Ovary (tissue), 9 donors: ENCODE data around the gene TOP1. TPM values are rescaled to one million over a fixed set of nuclear protein-coding genes. Genes with fewer than 3 reads are reported as not detected.

Experiments used
- DNase-seq, 5 donors: peaks; one replicate each; pipeline ENCODE4 v3.0.0-alpha.2; 2019 to 2020
- H3K27ac ChIP-seq, 2 donors: fragments of 200-600 bp; one replicate each; pipeline versions ENCODE4 v1.5.1 to v1.8.0; 2019 to 2022
- H3K27me3 ChIP-seq: fragments of 200-600 bp; one replicate; pipeline ENCODE4 v1.8.0; 2022
- H3K36me3 ChIP-seq: fragments of 200-600 bp; sonication (generic); one replicate; pipeline ENCODE4 v1.5.1; 2019
- H3K4me1 ChIP-seq: one replicate; pipeline ENCODE4 v1.8.1; 2013; ENCODE audit warnings: mild to moderate bottlenecking, moderate library complexity; ENCODE audit not compliant: insufficient read depth
- H3K4me3 ChIP-seq: fragments of 200-600 bp; sonication (generic); one replicate; pipeline ENCODE4 v1.5.1; 2017
- H3K9me3 ChIP-seq, 2 donors: fragments of 200-600 bp in 1 of 2; sonication (generic) in 1 of 2; one replicate each; pipeline versions ENCODE4 v1.5.1 to v1.8.1; 2013 to 2019; ENCODE audit warnings: mild to moderate bottlenecking in 1 of 2, moderate library complexity in 1 of 2
- EP300 ChIP-seq: sonication (generic); formaldehyde crosslinking; IDR thresholded peaks from one replicate; pipeline ENCODE4 v1.6.1; 2017; ENCODE audit warnings: antibody characterized with exemption
- POLR2A ChIP-seq: fragments of 450-650 bp; IDR thresholded peaks from one replicate; pipeline ENCODE4 v1.6.1; 2017; ENCODE audit warnings: antibody characterized with exemption, mild to moderate bottlenecking, moderate library complexity
- WGBS, 3 donors: extraction: QIAGEN DNeasy Blood & Tissue Kit in 1 of 3; methylation state at CpG; one replicate each; pipeline versions ENCODE4 v1.1.5 to v1.1.7; 2013 to 2017; 5-methylcytosine and 5-hydroxymethylcytosine counted together
- intact Hi-C, 4 donors: fragments of 100-400 bp; cut with DNase I; formaldehyde crosslinking; loops; one replicate each; pipeline versions ENCODE4 v1.11.0 to v1.15.1; 2022 to 2023
- polyA plus RNA-seq, 2 donors: library from polyadenylated mRNA; stranded (reverse); fragments of 200-250 nt in 1 of 2; fragments of 350-450 nt in 1 of 2; fragmentation: Illumina TruSeq in 1 of 2; extraction: RNeasy Lipid Tissue Mini Kit (QIAGEN cat#74804) in 1 of 2; gene quantifications; one replicate each; pipeline ENCODE4 v1.2.3, GENCODE V29; 2013 to 2014
- total RNA-seq, 7 donors: library from RNA; depleted of rRNA in 2 of 7; stranded (reverse); fragments of >200 nt in 2 of 7; fragmentation: NEBNext Ultra II Directional in 3 of 7; extraction: Animal tissue kit (Norgen Biotek cat#: 25700) in 3 of 7; gene quantifications; one replicate each; pipeline versions ENCODE4 v1.1.0 to v1.2.4, GENCODE V29; 2016 to 2023
- TF ChIP-seq, protein P1 (sequence below), 3 donors: fragments of 450-650 bp in 2 of 3; fragments of 200-600 bp in 1 of 3; IDR thresholded peaks; one replicate each; pipeline versions ENCODE4 v1.5.1 to v1.8.0; 2016 to 2022; ENCODE audit warnings: antibody characterized with exemption in 3 of 3, mild to moderate bottlenecking in 1 of 3
- donor health status: DM: no; HTN: no; CAD: no; lungs with moderate emphysema.
- donor health status: DM: no; HTN: no; CAD: no.
- donor health status: Bipolar disorder and iron deficiency.
- donor health status: DM: yes; HTN: yes; CAD: no.
- donor health status: DM: no; HTN: no; CAD: no.
- donor health status: DM: yes; HTN: yes; CAD: no.

Gene TOP1
- total and polyA plus RNA-seq, 9 donors = 20.9 to 48.4 (median 35.6) TPM

DNA sequence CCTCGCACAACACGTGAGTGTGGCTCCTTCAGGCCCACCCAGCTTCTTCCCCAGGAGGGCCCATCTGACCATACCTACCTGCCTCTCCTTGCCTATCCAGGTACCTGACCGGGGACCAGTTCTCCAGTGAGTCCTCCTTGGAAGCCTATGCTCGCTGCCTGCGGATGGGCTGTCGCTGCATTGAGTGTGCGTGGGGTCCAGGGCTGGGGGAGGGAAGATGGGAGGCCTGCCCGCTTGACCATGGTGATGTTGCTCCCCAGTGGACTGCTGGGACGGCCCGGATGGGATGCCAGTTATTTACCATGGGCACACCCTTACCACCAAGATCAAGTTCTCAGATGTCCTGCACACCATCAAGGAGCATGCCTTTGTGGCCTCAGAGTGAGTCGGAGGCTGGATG, 135.2 kb downstream of the TOP1 start:
- Histone ChIP-seq H3K27ac (no peak overlapping the region), H3K4me3 (no peak overlapping the region), H3K36me3 (no peaks in the 10 kb centered on the region), H3K9me3 (no peaks in the 10 kb centered on the region), H3K4me1 (peaks cover 2% of the 10 kb centered on the region), H3K27me3 (no peaks in the 10 kb centered on the region)
- DNase-seq = no peak
- WGBS, 3 donors = 91 to 93% (median 93%) methylated on average over 11 of the region's 11 CpGs
- intact Hi-C loops = loop anchor here in 2 of 4 donors (10.0 kb wide), 2 partner anchors 61 to 241 kb away; no protein-coding TSS in a partner anchor
- TF ChIP-seq, protein P1, sequence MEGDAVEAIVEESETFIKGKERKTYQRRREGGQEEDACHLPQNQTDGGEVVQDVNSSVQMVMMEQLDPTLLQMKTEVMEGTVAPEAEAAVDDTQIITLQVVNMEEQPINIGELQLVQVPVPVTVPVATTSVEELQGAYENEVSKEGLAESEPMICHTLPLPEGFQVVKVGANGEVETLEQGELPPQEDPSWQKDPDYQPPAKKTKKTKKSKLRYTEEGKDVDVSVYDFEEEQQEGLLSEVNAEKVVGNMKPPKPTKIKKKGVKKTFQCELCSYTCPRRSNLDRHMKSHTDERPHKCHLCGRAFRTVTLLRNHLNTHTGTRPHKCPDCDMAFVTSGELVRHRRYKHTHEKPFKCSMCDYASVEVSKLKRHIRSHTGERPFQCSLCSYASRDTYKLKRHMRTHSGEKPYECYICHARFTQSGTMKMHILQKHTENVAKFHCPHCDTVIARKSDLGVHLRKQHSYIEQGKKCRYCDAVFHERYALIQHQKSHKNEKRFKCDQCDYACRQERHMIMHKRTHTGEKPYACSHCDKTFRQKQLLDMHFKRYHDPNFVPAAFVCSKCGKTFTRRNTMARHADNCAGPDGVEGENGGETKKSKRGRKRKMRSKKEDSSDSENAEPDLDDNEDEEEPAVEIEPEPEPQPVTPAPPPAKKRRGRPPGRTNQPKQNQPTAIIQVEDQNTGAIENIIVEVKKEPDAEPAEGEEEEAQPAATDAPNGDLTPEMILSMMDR (IDR thresholded peaks at IDR 0.05) = no peak
- TF ChIP-seq EP300 (no peak), POLR2A (no peak)

DNA sequence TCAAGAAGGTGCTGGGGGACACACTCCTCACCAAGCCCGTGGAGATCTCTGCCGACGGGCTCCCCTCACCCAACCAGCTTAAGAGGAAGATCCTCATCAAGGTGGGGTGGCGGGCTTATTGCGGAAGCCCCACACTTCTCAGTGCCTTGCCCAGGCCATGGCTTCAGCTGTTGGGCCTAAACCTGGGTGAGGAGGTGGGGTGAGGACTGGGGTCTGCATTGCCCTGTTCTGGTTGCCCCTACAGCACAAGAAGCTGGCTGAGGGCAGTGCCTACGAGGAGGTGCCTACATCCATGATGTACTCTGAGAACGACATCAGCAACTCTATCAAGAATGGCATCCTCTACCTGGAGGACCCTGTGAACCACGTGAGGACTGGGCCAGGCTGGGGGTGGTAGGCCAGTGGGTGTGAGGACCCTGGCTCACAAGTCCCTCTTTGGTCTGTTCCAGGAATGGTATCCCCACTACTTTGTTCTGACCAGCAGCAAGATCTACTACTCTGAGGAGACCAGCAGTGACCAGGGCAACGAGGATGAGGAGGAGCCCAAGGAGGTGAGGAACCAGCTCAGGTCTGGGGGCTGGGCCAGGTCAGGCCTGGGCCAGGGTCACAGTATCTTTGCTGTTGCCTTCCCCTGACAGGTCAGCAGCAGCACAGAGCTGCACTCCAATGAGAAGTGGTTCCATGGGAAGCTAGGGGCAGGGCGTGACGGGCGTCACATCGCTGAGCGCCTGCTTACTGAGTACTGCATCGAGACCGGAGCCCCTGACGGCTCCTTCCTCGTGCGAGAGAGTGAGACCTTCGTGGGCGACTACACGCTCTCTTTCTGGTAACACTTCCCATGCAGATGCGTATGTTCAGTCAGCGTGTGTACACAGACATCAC, 136.6 kb downstream of the TOP1 start:
- no peaks in the 10 kb centered on the region for H3K9me3 ChIP-seq
- H3K4me1 ChIP-seq = peaks cover 2% of the 10 kb centered on the region
- 87 to 89% (median 88%) methylated on average over 24 of the region's 24 CpGs for WGBS, 3 donors
- no peak overlapping the region for H3K4me3 ChIP-seq
- no peak for TF ChIP-seq POLR2A
- TF ChIP-seq EP300 = no peak
- TF ChIP-seq, protein P1 (IDR thresholded peaks at IDR 0.05) = no peak
- intact Hi-C loops = loop anchor here in 2 of 4 donors (10.0 kb wide), 2 partner anchors 60 to 240 kb away; no protein-coding TSS in a partner anchor
- no peaks in the 10 kb centered on the region for H3K27me3 ChIP-seq
- no peaks in the 10 kb centered on the region for H3K36me3 ChIP-seq
- H3K27ac ChIP-seq = no peak overlapping the region
- peak in 2 of 5 donors; percentile 9 to 29 for DNase-seq

DNA sequence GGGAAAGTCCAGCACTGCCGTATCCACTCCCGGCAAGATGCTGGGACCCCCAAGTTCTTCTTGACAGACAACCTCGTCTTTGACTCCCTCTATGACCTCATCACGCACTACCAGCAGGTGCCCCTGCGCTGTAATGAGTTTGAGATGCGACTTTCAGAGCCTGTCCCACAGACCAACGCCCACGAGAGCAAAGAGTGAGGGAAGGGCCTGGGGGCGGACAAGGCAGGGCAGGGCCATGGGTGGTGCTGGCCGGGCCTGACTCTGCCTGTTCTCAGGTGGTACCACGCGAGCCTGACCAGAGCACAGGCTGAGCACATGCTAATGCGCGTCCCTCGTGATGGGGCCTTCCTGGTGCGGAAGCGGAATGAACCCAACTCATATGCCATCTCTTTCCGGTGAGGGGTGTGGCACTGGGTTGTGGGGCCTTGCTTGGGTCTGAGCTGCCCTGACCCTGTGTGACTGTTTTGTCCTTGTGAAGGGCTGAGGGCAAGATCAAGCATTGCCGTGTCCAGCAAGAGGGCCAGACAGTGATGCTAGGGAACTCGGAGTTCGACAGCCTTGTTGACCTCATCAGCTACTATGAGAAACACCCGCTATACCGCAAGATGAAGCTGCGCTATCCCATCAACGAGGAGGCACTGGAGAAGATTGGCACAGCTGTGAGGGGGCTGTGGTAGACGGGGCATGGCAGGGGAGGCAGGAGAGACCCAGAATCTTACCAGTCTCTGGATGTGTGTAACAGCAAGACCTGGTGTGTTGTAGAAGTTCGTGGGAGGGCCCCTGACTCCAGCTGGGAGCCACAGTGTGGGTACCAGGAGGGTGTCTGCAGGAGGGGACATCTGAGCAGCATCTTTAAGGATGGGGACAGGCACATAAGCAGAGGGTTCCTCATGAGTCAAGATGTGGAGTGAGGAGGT, 137.8 kb downstream of the TOP1 start:
- no peaks in the 10 kb centered on the region for H3K27me3 ChIP-seq
- no peak overlapping the region for H3K27ac ChIP-seq
- DNase-seq = peak in 3 of 5 donors; percentile 4 to 25 (median 11)
- no peaks in the 10 kb centered on the region for H3K9me3 ChIP-seq
- no peak overlapping the region for H3K4me3 ChIP-seq
- WGBS, 3 donors = 86 to 88% (median 86%) methylated on average over 27 of the region's 27 CpGs
- no peaks in the 10 kb centered on the region for H3K36me3 ChIP-seq
- H3K4me1 ChIP-seq = peaks cover 2% of the 10 kb centered on the region
- TF ChIP-seq EP300 = no peak
- TF ChIP-seq POLR2A = no peak
- TF ChIP-seq, protein P1 (IDR thresholded peaks at IDR 0.05) = no peak
- intact Hi-C loops = loop anchor here in 2 of 4 donors (10.0 kb wide), 2 partner anchors 58 to 238 kb away; no protein-coding TSS in a partner anchor

DNA sequence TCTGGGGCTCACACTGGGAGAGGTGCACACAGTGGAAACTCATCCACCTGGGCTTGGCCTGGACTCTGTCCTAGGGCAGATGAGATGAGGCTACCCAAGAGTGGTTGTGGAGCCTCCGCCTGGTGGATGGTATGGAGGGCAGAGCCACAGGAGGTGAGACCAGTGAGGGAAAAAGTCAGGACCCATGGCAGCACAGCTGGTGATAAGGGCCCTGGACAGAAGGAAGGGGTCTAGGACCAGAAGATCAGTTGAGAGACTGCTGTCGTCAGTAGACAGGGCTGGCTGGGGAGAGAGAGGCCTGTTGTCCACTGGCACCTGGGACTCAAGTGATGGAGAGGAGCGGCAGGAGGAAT, 138.5 kb downstream of the TOP1 start:
- Histone ChIP-seq H3K36me3 (no peaks in the 10 kb centered on the region), H3K4me1 (no peaks in the 10 kb centered on the region), H3K4me3 (no peak overlapping the region), H3K27me3 (no peaks in the 10 kb centered on the region), H3K27ac (no peak overlapping the region), H3K9me3 (no peaks in the 10 kb centered on the region)
- DNase-seq = peak in 3 of 5 donors; percentile 4 to 13 (median 12)
- intact Hi-C loops = loop anchor here in 2 of 4 donors (10.0 kb wide), 2 partner anchors 58 to 238 kb away; no protein-coding TSS in a partner anchor
- 89 to 93% (median 90%) methylated on average over 3 of the region's 3 CpGs for WGBS, 3 donors
- TF ChIP-seq EP300 = no peak
- TF ChIP-seq, protein P1 (IDR thresholded peaks at IDR 0.05) = no peak
- TF ChIP-seq POLR2A = no peak
